Measurements from ENCODE around the gene NIN.

The NIN gene

GRCh38 chr14:50679674-50680073 is 151.3 kb downstream of the NIN start:
- no peak for TF ChIP-seq JUND (IDR thresholded peaks at IDR 0.05; ENCODE audit: low read depth)
- in situ Hi-C loops (cut with HindIII; ENCODE audit: low pct_unique_long_range_greater_than_20kb, low sequenced_read_pairs) = no loop called here

GRCh38 chr14:50678163-50678562 is 152.8 kb downstream of the NIN start:
- no peak for DNase-seq (ENCODE audit: low read depth in 1 of 2, low spot score in 1 of 2)
- in situ Hi-C loops (cut with HindIII; ENCODE audit: low pct_unique_long_range_greater_than_20kb, low sequenced_read_pairs) = no loop called here
- no peak for TF ChIP-seq JUND (IDR thresholded peaks at IDR 0.05; ENCODE audit: low read depth)

More at GRCh38 chr14:50679674-50680073, 151.3 kb downstream of the NIN start:
- no peak for DNase-seq (ENCODE audit: low read depth in 1 of 2, low spot score in 1 of 2)

GRCh38 chr14:50677527-50678063 is 153.4 kb downstream of the NIN start:
- DNase-seq (ENCODE audit: low read depth in 1 of 2, low spot score in 1 of 2) = no peak
- in situ Hi-C loops (cut with HindIII; ENCODE audit: low pct_unique_long_range_greater_than_20kb, low sequenced_read_pairs) = no loop called here
- no peak for TF ChIP-seq JUND (IDR thresholded peaks at IDR 0.05; ENCODE audit: low read depth)

- no peak for DNase-seq (ENCODE audit: low read depth in 1 of 2, low spot score in 1 of 2)
- in situ Hi-C loops (cut with HindIII; ENCODE audit: low pct_unique_long_range_greater_than_20kb, low sequenced_read_pairs) = no loop called here
Measured at GRCh38 chr14:50676814-50677516, 154.0 kb downstream of the NIN start.

GRCh38 chr14:50675597-50675996 is 155.4 kb downstream of the NIN start:
- in situ Hi-C loops (cut with HindIII; ENCODE audit: low pct_unique_long_range_greater_than_20kb, low sequenced_read_pairs) = no loop called here
- no peak for TF ChIP-seq JUND (IDR thresholded peaks at IDR 0.05; ENCODE audit: low read depth)
- DNase-seq (ENCODE audit: low read depth in 1 of 2, low spot score in 1 of 2) = peak in 1 of 2 experiments; percentile 35

More at GRCh38 chr14:50676814-50677516, 154.0 kb downstream of the NIN start:
- TF ChIP-seq JUND (IDR thresholded peaks at IDR 0.05; ENCODE audit: low read depth) = no peak

- no peak for TF ChIP-seq JUND (IDR thresholded peaks at IDR 0.05; ENCODE audit: low read depth)
- DNase-seq (ENCODE audit: low read depth in 1 of 2, low spot score in 1 of 2) = no peak
- in situ Hi-C loops (cut with HindIII; ENCODE audit: low pct_unique_long_range_greater_than_20kb, low sequenced_read_pairs) = no loop called here
Measured at GRCh38 chr14:50670866-50671256, 160.1 kb downstream of the NIN start.

GRCh38 chr14:50670196-50670865 is 160.6 kb downstream of the NIN start:
- no peak for DNase-seq (ENCODE audit: low read depth in 1 of 2, low spot score in 1 of 2)
- no peak for TF ChIP-seq JUND (IDR thresholded peaks at IDR 0.05; ENCODE audit: low read depth)
- in situ Hi-C loops (cut with HindIII; ENCODE audit: low pct_unique_long_range_greater_than_20kb, low sequenced_read_pairs) = no loop called here

Measured in T47D (cell line).